Endothelial cell of umbilical vein (primary cell): ENCODE measurements around the gene SF3B4. TPM values are rescaled to one million over a fixed set of nuclear protein-coding genes. Genes with fewer than 3 reads are reported as not detected.
A peak's percentile ranks its signal among the peaks of the same experiment; 100 is the strongest.
"Not testable (repeated sequence)": the region's sequence is repeated elsewhere in the genome, so short reads cannot be mapped to it uniquely, and the experiment has no call there.

Experiments
- BruUV-seq: library from RNA; stranded (reverse); fragments of 400-500 nt; replicated peaks from 2 replicates; lab custom pipeline; 2021; lab: Mats Ljungman, UMichigan
- CTCF ChIA-PET: fragments of 300-600, 350-600 bp; sonication (Branson Sonifier 250); formaldehyde crosslinking; loops from one replicate; lab custom pipeline; 2021; ENCODE audit warnings: antibody characterized with exemption, inconsistent platforms; lab: Charles Lee
- POLR2A ChIA-PET: fragments of 300-600, 350-600 bp; sonication (Branson Sonifier 250); formaldehyde crosslinking; loops from one replicate; lab custom pipeline; 2021; ENCODE audit warnings: antibody characterized with exemption, inconsistent platforms; lab: Charles Lee
- DNase-seq: peaks from one replicate; pipeline ENCODE4 v3.0.0-alpha.2; 2011; ENCODE audit warnings: low read depth, low spot score
- FAIRE-seq: peaks from 2 replicates; lab custom pipeline; 2011; peaks lifted over from hg19 to GRCh38; lab: Jason Lieb, UNC
- H2AFZ ChIP-seq: 2 replicates; pipeline ENCODE4 v1.6.0; 2012; ENCODE audit warnings: low read depth, low read length, control low read depth, inconsistent platforms
- H3K27ac ChIP-seq: 2 replicates; pipeline ENCODE4 v1.5.1; 2011; ENCODE audit warnings: low read depth, mild to moderate bottlenecking, control low read depth, low read length, moderate library complexity; ENCODE audit not compliant: insufficient read depth
- H3K27me3 ChIP-seq, 2 experiments: 2 replicates each; pipeline versions ENCODE4 v1.6.0 to v1.6.1; 2011; ENCODE audit warnings: low read length in 2 of 2, mixed read lengths in 1 of 2; ENCODE audit not compliant: control insufficient read depth in 2 of 2, insufficient read depth in 2 of 2
- H3K36me3 ChIP-seq, 2 experiments: 2 replicates in 1 of 2; 3 replicates in 1 of 2; pipeline ENCODE4 v1.5.1; 2011; ENCODE audit warnings: low read length in 2 of 2, mild to moderate bottlenecking in 1 of 2, moderate library complexity in 1 of 2; ENCODE audit not compliant: control insufficient read depth in 2 of 2, insufficient read depth in 2 of 2; ENCODE audit errors: extremely low read depth in 1 of 2
- H3K4me1 ChIP-seq: 3 replicates; pipeline ENCODE4 v1.5.1; 2011; ENCODE audit warnings: mild to moderate bottlenecking, low read length; ENCODE audit not compliant: control insufficient read depth, insufficient read depth; ENCODE audit errors: extremely low read depth
- H3K4me2 ChIP-seq: 2 replicates; pipeline ENCODE4 v1.6.1; 2011; ENCODE audit warnings: low read length, control low read depth, mixed read lengths; ENCODE audit not compliant: insufficient read depth
- H3K4me3 ChIP-seq, 3 experiments: fragments of 200-600 bp in 1 of 3; sonication (generic), shearing (Covaris generic) in 1 of 3; replicated peaks in 1 of 3; 2 replicates each; pipeline ENCODE4 v1.5.1; 2011 to 2016; ENCODE audit warnings: control low read depth in 3 of 3, low read length in 3 of 3, mild to moderate bottlenecking in 2 of 3, inconsistent platforms in 1 of 3, low read depth in 1 of 3, moderate library complexity in 1 of 3; ENCODE audit not compliant: insufficient read depth in 1 of 3
- H3K79me2 ChIP-seq: 2 replicates; pipeline ENCODE4 v1.6.0; 2012; ENCODE audit warnings: low read length, inconsistent platforms; ENCODE audit not compliant: control insufficient read depth, insufficient read depth
- H3K9ac ChIP-seq: replicated peaks from 2 replicates; pipeline ENCODE3; 2011; ENCODE audit warnings: low read length, control low read depth; ENCODE audit not compliant: insufficient read depth; ENCODE audit errors: extremely low read depth
- H3K9me1 ChIP-seq: replicated peaks from 3 replicates; pipeline ENCODE4 v1.6.0; 2011; ENCODE audit warnings: mild to moderate bottlenecking, low read length; ENCODE audit not compliant: control insufficient read depth, insufficient read depth; ENCODE audit errors: extremely low read depth
- H3K9me3 ChIP-seq: replicated peaks from 2 replicates; pipeline ENCODE4 v1.5.1; 2012; ENCODE audit warnings: low read length, inconsistent platforms; ENCODE audit not compliant: control insufficient read depth, insufficient read depth
- H4K20me1 ChIP-seq: replicated peaks from 2 replicates; pipeline ENCODE3; 2011; ENCODE audit warnings: mild to moderate bottlenecking, low read length; ENCODE audit not compliant: control insufficient read depth, insufficient read depth; ENCODE audit errors: extremely low read depth
- CTCF ChIP-seq, 2 donors: IDR thresholded peaks; 1 replicate in 1 of 2; 2 replicates in 1 of 2; pipeline ENCODE4 v1.5.1; 2011; ENCODE audit warnings: low read length in 2 of 2, mild to moderate bottlenecking in 2 of 2, moderate library complexity in 2 of 2, control low read depth in 1 of 2, inconsistent platforms in 1 of 2, low read depth in 1 of 2; ENCODE audit not compliant: insufficient read depth in 1 of 2; ENCODE audit errors: extremely low read depth in 1 of 2
- EZH2 ChIP-seq: IDR thresholded peaks from 2 replicates; pipeline ENCODE4 v1.6.1; 2012; ENCODE audit warnings: borderline replicate concordance, low read depth, mild to moderate bottlenecking, moderate library complexity, low read length, inconsistent platforms; ENCODE audit not compliant: severe bottlenecking
- FOS ChIP-seq: IDR thresholded peaks from 2 replicates; pipeline ENCODE4 v1.6.1; 2011; ENCODE audit warnings: mild to moderate bottlenecking, low read length, moderate library complexity, borderline replicate concordance; ENCODE audit not compliant: insufficient read depth
- GATA2 ChIP-seq: IDR thresholded peaks from 2 replicates; pipeline ENCODE4 v1.7.0; 2011; ENCODE audit warnings: low read depth, mild to moderate bottlenecking, moderate library complexity, mixed read lengths, low read length; ENCODE audit not compliant: insufficient read length, insufficient read depth
- JUN ChIP-seq: IDR thresholded peaks from 2 replicates; pipeline ENCODE4 v1.6.1; 2011; ENCODE audit warnings: borderline replicate concordance, low read depth; ENCODE audit not compliant: insufficient read length, insufficient read depth
- MAX ChIP-seq: IDR thresholded peaks from 2 replicates; pipeline ENCODE4 v1.6.1; 2011; ENCODE audit not compliant: insufficient read depth, insufficient read length
- MYC ChIP-seq: IDR thresholded peaks from one replicate; pipeline ENCODE4 v1.6.1; 2011; ENCODE audit warnings: mild to moderate bottlenecking, low read depth, low read length
- POLR2A ChIP-seq: IDR thresholded peaks from 2 replicates; pipeline ENCODE4 v1.6.1; 2012; ENCODE audit warnings: low read depth, mild to moderate bottlenecking, control low read depth, low read length
- POLR2AphosphoS5 ChIP-seq: IDR thresholded peaks from 2 replicates; pipeline ENCODE4 v1.6.1; 2012; ENCODE audit warnings: low read depth, mild to moderate bottlenecking, control low read depth, low read length, moderate library complexity; ENCODE audit not compliant: insufficient read depth
- dilution Hi-C: fragments of 300-500 bp; cut with MboI; formaldehyde crosslinking; loops from one replicate; pipeline ENCODE4 v1.15.0; 2019; ENCODE audit warnings: low sequenced_read_pairs; ENCODE audit not compliant: extremely low pct_ligation_motif_present
- intact Hi-C: fragments of 100-400 bp; cut with micrococcal nuclease; formaldehyde crosslinking; loops from one replicate; pipeline ENCODE4 v1.10.0; 2022
- polyA plus RNA-seq, 4 experiments: library from polyadenylated mRNA; depleted of rRNA in 3 of 4; stranded (reverse) in 3 of 4; unstranded in 1 of 4; fragments of >200 nt; gene quantifications; 2 replicates each; pipeline versions ENCODE4 v1.2.1 to v1.2.3, GENCODE V29; 2011 to 2012; ENCODE audit warnings: missing spikeins in 1 of 4
- total RNA-seq: library from RNA; stranded (reverse); gene quantifications from 2 replicates; pipeline ENCODE4 v1.2.3, GENCODE V29; 2021

SF3B4 gene
- total and polyA plus RNA-seq, 2 donors (not counting 3 experiments of a cell fraction or from before 2014, with no cell fraction given), result 62.7 to 74.4 TPM

- FAIRE-seq, result no peak
- BruUV-seq, result no TSS peak
- CTCF ChIA-PET, result interaction anchor here (0.7 to 1.9 kb wide), 3 partner anchors 22 to 247 kb away, joined by 3 to 12 read pairs (median 3); no protein-coding TSS in a partner anchor
- no peaks in the 10 kb centered on the region for H3K27me3 ChIP-seq
- H3K4me1 ChIP-seq, result peaks cover 33% of the 10 kb centered on the region
- no peak overlapping the region for H3K4me3 ChIP-seq
- H3K9me1 ChIP-seq, result no peaks in the 10 kb centered on the region
- no peaks in the 10 kb centered on the region for H3K79me2 ChIP-seq
- peaks cover 4 to 11% of the 10 kb centered on the region in 2 experiments for H3K36me3 ChIP-seq
- H3K9me3 ChIP-seq, result no peaks in the 10 kb centered on the region
- H3K4me2 ChIP-seq, result no peak overlapping the region
- DNase-seq, result no peak
- no peak overlapping the region for H3K9ac ChIP-seq
- dilution Hi-C loops (no loop called here), intact Hi-C loops (no loop called here)
- no peaks in the 10 kb centered on the region for H4K20me1 ChIP-seq
- no peak overlapping the region for H3K27ac ChIP-seq
- TF ChIP-seq FOS, result no peak
- TF ChIP-seq JUN, result no peak
- TF ChIP-seq GATA2, result no peak
- no peak for TF ChIP-seq POLR2A
- no peak for TF ChIP-seq MAX
- no peak for TF ChIP-seq EZH2
- TF ChIP-seq MYC, result no peak
- no peak for TF ChIP-seq CTCF (IDR thresholded peaks at IDR 0.05; ENCODE audit: extremely low read depth in 1 of 2, insufficient read depth in 1 of 2, low read depth in 1 of 2, low read length in 2 of 2)
- TF ChIP-seq POLR2AphosphoS5, result no peak
- H2AFZ ChIP-seq, result no peak overlapping the region
- POLR2A ChIA-PET, result interaction anchor here (1.1 kb wide), 1 partner anchor 71 kb away, joined by 3 read pairs; no protein-coding TSS in a partner anchor
These were observed 12.8 kb upstream of the SF3B4 start for GRCh38 chr1:149940427-149940826.

GRCh38 chr1:149938668-149939003, 11.0 kb upstream of the SF3B4 start:
- H3K79me2 ChIP-seq, H3K27me3 ChIP-seq, BruUV-seq, H4K20me1 ChIP-seq, FAIRE-seq, H3K9me3 ChIP-seq, H3K36me3 ChIP-seq, dilution Hi-C loops, DNase-seq, H3K9ac ChIP-seq, H3K9me1 ChIP-seq, H3K4me3 ChIP-seq: not testable (repeated sequence)
- Histone ChIP-seq H3K4me1 (peaks cover 33% of the 10 kb centered on the region), H3K4me2 (peak overlapping the region; percentile 64), H3K27ac (peak overlapping the region; percentile 69), H2AFZ (peak overlapping the region; percentile 41)
- CTCF ChIA-PET, result interaction anchor here (0.6 to 1.9 kb wide), 4 partner anchors 71 to 257 kb away, joined by 3 to 12 read pairs (median 4); no protein-coding TSS in a partner anchor
- POLR2A ChIA-PET, result interaction anchor here (0.9 to 1.2 kb wide), 2 partner anchors 9 to 51 kb away, joined by 4 to 8 read pairs; a partner anchor contains a TSS
- intact Hi-C loops, result loop anchor here (1.0 kb wide), 2 partner anchors 11 to 50 kb away; partner anchors contain the start of gene SF3B4
